NCI-H1092 treated with DMSO at 0.1 percent for 48 hours (cell line): ENCODE data around the gene SLC8A2.

Experiments used
- DNase-seq: peaks from one replicate; lab custom pipeline; 2025; lab: John Stamatoyannopoulos, UW

Gene SLC8A2

DNA sequence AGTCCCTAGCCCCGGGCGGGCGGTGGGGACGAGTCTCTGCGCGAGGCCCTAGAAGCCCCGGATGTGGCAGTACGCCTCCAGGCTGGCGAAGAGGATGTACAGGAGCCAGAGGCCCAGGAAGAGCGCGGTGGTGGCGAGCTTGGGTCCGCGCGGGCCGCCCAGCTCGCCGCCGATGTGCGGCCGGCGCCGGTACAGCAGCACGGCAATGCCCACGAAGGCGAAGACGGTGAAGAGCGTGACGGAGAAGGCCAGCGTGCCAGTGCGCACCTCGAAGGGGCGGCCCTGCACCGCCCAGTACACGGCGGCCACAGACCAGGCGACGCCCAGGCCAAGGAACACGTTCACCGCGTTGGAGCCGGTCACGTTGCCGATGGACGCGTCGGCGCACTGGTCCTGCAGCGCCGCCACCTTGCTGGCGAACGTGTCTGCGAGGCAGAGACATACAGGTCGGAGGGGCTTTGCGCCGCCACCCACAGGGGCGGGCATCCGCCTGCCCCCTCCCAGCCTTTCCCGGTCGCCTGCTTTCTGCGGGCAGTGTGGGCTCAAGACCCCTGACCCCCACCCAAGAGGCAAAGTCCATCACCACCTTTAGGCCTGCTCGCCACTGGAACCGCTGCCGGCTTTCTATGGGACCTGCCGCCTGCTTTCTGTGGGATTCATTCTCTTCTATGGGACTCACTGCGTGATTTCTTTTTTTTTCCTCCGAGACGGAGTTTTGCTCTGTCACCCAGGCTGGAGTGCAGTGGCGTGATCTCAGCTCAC lies 41.5 kb downstream of the SLC8A2 start:
- no peak for DNase-seq

DNA sequence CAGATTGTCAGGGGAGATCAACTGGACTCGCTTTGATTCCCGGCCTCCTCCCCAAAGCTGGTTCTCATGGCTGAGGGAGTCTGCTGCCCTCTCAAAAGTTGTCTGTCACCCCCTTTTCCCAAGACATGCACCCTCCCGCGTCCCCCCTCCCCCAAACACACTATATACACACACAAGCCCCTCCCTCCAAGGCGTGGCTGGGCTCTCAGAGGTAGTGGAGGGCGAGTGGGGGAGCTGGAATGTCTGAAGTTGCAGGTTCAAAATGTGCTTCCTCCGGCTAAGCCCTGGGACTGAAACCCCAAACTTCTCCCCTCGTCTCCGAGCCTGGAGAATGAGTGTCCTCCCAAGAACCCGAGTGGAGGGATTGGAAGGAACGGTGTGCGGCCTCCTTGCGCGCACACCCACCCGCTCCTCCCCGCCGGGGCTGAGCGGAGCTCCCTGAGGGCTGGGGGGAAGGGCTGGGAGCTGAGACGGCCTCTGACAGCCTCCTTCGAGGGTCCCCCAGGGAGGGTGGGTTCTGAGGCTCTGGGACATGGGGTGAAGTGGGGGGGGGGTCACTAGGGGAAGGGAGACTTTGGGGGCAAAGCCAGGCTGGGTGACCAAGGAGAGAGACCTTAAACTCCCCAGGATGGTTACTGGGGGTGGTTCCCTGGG lies 42.4 kb downstream of the SLC8A2 start:
- DNase-seq, result no peak

DNA sequence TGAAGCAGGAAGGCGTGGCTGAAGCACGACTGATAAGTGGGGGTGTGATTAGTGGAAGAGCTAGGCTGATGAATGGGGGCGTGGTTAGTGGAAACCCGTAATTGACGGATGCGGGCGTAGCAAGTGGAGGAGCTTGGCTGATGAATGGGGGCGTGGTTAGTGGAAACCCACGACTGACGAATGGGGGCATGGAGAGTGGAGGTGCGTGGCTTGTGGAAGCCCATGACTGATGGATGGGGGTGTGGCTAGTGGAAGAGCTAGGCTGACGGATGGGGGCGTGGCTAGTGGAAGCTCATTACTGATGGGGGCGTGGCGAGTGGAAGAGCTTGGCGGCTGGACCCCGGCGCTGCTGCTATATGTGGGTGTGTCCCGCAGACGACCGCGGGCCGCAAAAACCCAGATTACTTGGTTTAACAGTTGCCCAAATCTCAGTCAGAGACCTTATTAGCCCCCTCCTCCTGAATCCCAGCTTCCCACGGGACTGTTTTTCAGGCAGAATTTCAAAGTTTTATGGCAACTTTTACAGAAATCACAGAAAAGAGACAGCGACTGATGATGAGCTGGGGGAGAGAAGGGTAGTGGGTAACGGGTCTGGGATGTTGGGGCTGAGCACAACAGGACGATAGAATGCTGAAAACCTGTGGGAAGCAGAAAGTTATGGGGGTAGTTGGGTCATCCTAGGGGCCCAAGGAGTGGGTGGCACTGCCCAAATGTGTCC lies 43.4 kb downstream of the SLC8A2 start:
- DNase-seq, result peak; percentile 73

DNA sequence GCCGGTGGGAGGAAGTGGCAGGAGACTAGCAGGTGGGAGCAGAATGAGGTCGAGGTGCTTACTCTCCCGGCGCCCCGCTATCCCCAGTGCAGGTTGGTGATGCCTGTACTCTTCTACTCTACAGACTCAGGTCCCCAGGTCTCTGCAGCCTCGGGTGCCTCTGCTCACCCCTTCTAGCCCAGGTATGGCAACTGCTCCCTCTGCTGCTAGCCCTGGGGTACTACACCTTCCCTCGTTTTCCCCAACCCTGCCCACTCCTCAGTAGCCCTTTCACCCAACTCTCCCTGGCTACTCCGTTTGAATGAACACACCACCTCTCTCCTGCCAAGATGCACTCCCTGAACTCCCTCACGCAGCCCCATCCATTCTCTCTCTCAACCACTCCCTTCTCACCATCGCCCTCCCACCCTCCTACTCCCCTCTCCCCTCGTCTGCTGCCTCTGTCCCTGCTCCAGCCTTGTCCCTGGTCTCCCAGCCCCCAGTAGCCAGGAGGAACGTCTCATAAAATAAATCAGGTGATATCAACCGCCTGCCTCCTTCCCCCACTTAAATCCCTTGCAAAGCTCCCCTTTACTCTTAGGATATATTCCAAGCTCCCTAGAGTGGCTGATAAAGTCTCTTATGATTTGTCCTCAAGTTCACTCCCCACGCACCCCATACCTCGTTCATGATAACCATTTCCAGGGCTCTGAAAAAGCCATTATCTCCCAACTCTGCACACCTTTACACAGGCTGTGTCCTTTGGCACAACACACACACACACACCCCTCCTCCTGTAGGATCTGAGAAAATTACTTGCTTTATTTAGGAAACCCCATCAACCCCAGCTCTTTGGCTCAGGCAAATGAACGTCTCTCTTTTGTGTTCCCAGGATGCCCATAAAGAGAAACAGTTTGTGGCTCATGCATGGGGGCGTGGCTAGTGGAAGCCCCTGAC lies 44.2 kb downstream of the SLC8A2 start:
- DNase-seq, result peak; percentile 44

DNA sequence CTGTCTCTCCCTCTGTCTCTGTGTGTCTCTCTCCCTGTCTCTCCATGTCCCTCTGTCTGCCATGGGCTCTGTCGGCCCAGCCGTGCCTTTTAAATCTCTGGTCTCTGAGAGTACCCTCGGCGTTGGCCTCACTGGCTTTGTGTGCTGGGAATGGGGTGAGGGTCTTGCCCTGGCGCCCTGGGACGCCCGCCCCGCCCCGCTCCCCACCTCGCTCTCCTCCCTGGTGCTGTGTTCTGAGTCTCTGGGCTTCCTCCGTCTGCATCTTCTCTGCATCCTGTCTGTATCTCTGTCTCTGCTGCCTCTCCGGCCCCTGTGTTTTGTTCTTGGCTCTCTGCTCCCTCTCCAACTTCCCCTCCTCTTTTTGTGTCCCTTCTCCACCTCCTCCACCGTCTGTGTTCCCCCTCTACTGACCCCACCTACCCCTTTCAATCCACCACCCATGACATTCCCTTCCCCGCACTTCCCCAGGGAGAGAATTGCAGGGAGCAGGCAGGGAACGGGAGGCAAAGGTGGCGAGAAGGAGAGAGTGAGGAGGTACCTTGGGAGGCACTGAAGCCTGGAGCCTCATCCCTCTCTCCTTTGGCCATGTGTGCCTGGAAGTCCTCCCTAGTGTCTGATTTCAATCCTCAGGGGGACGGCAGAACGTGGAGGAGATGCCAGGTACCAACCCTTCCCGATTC lies 48.4 kb downstream of the SLC8A2 start:
- no peak for DNase-seq

DNA sequence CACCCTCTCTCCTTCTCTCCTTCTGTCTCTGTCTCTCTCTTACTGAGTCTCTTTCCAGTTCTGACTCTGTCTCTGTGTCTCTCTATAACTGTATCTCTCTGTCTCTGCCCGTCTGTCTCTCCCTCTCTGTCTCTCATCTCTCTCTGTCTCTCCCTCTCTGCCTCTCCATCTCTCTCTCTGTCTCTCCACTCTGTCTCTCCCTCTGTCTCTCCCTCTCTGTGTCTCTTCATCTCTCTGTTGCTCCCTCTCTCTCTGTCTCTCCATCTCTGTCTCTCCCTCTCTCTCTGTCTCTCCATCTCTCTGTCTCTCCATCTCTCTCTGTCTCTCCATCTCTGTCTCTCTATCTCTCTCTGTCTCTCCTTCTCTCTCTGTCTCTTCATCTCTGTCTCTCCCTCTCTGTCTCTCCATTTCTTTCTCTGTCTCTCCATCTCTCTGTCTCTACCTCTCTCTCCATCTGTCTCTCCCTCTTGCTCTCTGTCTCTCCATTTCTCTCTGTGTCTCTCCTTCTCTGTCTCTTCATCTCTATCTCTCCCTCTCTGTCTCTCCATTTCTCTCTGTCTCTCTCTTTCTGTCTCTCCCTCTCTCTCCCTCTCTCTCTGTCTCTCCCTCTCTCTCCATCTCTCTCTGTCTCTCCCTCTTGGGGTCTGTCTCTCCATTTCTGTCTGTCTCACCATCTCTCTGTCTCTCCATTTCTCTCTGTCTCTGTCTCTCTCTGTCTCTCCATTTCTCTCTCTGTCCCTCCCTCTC lies 49.1 kb downstream of the SLC8A2 start:
- no peak for DNase-seq

DNA sequence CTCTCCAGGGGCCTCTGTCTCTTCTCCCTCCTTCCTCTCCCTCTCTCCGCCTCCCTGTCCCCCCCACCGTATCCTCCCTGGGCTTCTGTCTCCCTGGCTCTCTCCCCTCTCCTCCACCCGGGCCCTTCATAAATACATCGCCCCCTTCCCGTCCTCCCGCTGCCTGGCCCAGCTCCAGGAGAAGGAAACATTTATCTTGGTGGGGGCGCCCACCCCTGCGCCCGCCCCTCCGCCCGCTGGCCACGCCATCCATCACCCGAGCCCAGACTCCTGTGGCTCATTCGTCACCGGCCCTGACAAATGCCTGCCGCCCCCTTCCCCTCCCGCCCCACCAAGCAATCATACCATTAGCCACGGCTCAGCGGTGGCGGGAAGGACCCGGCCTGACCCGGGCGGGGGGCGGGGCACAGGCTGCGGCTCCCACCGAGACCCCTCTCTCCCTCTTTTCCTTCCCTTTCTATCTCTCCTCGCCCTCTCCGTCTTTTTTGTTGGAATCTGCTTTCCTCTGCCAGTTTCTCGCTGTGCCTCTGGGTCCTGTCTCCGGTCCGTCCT lies 49.8 kb downstream of the SLC8A2 start:
- DNase-seq, result no peak

DNA sequence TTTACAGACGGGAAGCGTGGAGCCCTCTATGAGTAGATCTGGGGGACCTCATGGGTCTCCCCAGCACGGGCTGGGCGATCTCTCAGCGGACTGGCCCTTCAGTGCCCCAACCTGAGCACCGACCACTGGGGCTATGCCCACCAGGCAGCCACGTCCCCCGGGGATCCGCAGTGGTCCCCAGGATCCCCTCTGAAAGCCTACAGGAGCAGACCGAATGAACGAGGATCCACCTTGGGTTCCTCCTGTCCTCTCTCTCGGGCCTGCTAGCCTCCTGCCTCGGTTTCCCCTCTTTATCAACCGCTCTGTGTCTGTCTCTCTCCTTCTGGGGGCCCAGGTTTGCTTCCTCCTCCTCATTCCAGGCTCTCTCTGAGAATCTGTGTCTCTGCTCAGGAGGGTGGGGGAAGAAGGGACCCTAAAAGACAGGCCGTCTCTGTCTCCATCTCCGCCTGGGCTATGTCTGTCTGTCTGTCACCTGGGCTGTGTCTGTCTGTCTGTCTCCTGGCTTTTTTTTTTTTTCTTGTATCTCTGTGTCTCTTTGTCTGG lies 50.4 kb downstream of the SLC8A2 start:
- DNase-seq, result no peak

DNA sequence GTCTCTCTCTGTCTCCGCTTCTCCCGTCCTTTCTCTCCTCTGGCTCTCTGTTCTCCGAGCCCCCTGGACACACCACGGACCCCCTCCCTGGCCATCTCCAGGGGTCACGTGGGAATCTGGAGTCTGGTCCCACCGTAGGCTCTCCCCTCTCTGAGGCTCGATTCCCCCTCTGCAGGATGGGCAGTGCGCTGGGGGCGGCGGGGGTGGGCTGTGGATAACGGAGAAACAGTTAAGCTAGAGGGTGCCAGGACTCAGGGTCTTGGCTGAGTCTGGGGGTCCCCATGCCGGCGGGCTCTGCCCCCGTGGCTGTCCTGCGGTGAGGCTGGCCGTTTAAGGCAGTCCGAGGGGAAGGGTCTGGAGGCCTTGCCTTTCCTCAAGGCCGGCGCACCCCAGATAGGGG lies 51.9 kb downstream of the SLC8A2 start:
- DNase-seq, result no peak

DNA sequence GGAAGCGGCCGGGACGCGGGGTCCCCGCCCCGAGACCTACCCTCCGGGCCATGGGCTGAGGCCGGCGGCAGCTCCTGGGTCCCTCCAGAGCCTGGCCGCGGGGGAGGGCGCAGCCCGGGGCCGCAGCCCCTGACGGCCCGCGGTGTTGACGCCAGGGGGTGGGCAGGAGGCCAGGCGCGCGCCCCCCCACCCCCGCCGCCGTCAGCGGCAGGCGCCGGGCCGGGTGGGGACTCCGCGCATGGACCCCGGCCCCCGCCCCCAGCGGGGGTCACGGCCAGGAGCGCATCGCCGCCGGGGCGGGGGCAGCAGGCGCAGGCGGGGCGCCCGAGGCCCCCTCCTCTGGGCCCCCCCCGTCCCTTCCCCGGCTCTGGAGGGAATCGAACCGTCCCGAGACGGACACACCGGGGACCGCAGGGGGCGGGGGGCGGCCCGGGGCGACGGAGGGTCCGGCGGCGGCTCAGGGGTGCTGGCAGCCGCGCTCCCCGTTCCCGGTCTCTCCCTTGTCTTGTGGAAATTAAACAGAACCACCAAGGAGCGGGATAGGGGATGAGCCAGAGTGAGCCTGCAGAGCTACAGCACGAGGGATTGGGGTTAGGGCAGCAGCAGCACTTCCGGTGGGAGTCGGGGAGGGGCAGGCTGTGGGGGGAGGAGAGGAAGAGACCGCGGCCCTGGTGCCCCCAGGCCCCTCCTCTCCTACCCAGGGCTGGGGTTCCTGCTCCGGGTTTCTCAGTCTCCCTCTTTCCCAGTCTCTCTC lies 52.5 kb downstream of the SLC8A2 start, which contains the start of gene MEIS3:
TSS of gene MEIS3 (minus strand) at position 498 of the 754 bp plus-strand sequence. CDS start at position 52, 446 bp downstream.
- no peak for DNase-seq

DNA sequence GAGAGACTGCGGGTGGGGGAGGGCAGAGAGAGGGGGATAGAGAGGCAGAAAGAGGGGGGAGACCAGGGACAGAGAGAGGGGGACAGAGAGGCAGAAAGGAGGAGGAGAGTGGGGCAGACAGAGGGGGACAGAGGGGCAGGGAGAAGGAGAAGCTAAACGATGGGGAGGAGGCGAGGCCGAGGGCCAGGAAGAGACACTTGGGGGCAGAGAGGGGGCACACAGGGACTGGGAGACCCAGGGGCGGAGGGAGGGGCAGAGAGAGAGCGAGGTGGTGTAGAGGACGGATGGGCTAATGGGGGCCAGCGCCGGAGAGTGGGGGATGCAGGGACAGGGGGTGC lies 53.0 kb downstream of the SLC8A2 start:
- no peak for DNase-seq

DNA sequence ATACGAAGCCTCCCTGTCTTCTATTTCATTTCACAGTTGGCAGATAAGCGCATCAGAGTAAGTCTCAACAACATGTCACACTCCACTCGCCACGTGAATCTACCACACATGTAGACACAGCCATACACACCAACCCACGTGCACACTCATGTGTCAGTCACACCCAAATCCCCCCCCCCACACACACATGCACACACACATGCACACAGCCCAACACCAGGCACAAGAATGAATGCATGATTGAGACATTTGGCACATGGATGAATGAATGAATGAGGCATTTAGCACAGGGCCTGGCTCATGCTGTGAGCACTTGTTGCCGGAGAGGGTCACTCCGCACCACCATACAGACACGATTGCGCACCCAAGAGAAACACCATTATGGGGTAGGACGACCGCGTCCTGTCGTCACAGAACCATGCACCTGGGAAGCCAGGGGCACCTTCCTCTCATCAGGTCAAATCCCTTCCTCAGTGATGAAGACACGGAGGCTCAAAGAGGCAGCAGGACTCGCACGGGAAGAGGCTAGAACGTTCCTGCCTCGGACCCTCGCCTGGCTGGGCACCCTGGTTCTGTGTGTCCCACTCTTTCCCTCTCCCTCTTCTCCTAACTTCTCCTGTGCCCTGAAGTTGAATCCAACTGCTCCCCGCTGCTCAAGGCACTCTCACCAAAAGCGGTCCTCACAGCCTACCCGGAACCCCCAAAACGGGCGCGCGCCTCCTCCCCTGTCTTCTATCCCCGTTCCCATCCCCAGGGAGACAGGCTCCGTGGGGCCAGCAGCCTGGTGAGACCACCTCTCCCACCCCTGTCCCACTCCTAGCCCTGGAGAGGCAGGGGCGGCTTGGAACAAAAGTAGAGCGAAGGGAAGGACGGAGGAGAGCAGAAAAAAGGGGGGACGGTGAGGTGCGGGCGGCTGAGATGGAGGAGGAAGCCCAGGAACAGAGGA lies 53.7 kb downstream of the SLC8A2 start:
- no peak for DNase-seq

DNA sequence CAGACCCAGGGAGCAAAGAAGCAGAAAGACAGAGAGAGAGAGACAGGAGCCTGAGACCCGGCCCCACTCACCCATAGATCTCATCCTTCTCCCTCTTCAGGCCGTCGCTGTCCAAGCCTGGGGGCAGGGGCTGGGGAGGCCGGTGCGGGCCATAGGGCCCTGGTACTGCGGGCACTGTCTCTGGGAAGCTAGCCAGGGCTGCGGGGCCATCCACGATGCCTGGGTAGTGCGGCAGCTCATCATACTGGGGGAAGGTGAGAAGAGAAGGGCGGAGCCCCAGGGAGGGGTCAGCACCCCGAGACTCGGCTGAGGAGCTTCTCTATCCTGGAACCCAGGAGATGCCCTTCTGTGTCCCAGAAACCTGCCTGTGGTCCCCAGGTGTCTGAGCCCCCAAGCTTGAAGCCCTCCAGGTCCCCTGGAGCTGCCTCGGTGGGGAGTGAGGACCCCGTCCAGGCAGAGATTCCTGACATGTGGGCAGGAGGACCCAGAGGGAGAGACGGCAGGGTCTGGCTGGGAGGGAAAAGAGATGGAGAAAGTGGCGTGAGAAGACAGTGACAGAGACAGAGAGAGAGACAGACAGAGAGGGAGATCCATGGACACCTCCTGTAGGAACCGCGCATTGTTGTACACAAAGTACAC lies 54.5 kb downstream of the SLC8A2 start:
- no peak for DNase-seq

DNA sequence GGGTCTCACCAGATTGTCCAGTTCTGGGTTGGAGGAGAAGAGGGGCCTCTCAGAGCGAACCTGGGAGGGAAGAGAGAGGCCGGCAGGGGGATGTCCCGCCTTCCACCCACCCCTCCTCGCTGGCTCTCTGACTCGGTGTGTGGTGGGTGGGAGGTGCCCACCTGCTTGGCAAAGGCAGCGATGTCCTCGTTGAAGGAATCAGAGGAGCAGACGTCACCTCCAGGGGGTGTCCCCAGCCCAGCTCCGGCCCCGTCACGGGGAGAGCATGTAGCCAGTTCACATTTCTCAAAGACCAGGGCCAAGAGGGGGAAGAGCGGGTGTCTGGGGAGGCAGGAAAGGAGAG lies 55.1 kb downstream of the SLC8A2 start:
- no peak for DNase-seq

DNA sequence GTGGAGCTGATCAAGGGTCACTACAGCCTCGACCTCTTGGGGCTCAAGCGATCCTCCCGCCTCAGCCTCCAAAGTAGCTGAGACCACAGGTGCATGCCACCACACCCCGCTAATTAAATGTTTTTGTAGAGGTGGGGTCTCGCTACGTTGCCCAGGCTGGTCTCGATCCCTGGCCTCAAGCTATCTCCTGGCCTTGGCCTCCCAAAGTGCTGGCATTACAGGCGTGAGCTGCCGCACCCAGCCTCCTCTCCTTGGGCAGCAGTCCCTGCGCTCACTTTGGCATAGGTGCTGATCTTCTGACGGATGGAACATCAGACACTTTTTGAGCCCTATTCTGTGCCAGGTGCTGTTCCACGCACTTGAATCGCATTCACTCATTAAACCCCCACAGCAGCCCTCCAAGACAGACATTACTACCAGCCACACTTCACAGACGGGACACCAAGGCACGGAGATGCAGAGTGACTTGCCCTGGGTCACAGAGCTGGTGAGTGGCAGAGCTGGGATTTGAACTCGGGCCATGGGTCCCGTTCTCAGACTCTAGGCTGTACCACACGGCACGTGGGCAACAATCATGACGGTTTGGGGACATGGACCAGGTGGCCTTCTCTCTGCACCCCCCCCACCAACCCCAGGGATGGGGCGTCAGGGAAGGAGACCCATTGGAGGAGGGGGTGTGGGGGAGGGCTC lies 55.6 kb downstream of the SLC8A2 start:
- no peak for DNase-seq

DNA sequence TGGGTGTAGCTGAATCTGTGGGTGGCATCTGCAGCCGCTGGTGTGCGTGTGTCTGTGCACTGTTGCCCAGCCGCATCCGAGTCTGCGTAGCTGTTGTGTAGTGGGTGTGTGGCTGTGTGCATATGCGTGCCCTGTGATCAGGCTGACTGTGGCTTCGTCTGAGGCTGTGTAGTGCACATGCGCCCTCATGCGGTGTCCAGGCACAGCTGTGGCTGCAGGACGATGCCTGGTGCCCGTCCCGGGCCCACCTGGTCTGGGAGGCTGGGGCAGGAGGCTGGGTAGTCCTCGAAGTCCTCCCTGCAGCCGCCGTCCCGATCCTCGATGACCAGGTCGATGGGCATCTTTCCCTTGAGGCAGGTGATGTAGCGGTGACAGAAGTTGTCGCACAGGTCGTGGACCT lies 57.2 kb downstream of the SLC8A2 start:
- peak; percentile 11 for DNase-seq

DNA sequence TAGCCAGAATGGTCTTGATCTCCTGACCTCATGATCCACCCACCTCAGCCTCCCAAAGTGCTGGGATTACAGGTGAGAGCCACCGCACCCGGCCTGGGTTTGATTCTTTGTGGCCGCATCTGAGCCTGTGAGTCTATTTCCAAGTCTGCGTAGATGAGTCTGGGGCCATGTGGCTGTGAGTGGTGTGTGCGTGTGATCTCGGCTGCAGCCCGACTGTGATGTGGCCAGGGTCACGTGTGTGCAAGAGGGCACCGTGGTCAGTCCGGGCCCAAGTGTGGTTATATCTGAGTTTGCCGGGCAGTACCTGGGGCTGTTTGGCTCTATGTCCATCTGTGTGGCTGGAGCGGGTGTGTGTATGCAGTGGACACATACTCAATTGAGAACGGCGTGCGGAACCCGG lies 57.8 kb downstream of the SLC8A2 start:
- DNase-seq, result no peak
